Hair follicular keratinocyte (primary cell): Measurements from ENCODE around the gene F8A3. TPM values are rescaled to one million over a fixed set of nuclear protein-coding genes. Genes with fewer than 3 reads are reported as not detected.

Experiments
- total RNA-seq: library from RNA; depleted of rRNA; stranded (reverse); fragments of >200 nt; gene quantifications from 2 replicates; pipeline ENCODE4 v1.2.3, GENCODE V29; 2015

The F8A3 gene
- total RNA-seq, result 1.1 and 4.0 TPM in 2 replicates

GRCh38 chrX:155458471-155458870 is at the start of gene F8A3:
TSS of gene F8A3 (minus strand) at chrX:155458620. CDS start at chrX:155458600, 20 bp downstream.

Other genes starting within 250 kb of the F8A3 start
- 50.2 and 68.5 TPM in 2 replicates for gene VBP1, start 242.2 kb downstream of the F8A3 start, total RNA-seq
- 0.30 and 1.8 TPM in 2 replicates for gene RAB39B, start 194.1 kb downstream of the F8A3 start, total RNA-seq
- not detected in 2 replicates for gene CLIC2, start 124.0 kb downstream of the F8A3 start, total RNA-seq
- 0.23 TPM in 1 of 2 replicates, not detected in the other for gene F8A2, start 76.5 kb downstream of the F8A3 start, total RNA-seq
- gene SPRY3, start 154.0 kb upstream of the F8A3 start, total RNA-seq, result 0.15 and 0.31 TPM in 2 replicates
- 8.2 and 15.1 TPM in 2 replicates for gene TMLHE, start 154.3 kb upstream of the F8A3 start, total RNA-seq